HG03457 (cell line): ENCODE data around the gene GNLY.
"Not testable (repeated sequence)": the region's sequence is repeated elsewhere in the genome, so short reads cannot be mapped to it uniquely, and the experiment has no call there.

Experiments
- ATAC-seq: cut with Tn5 transposase; IDR thresholded peaks from one replicate; pipeline ENCODE4 v1.9.1; 2021; ENCODE audit warnings: moderate number of reproducible peaks; ENCODE audit not compliant: unreplicated experiment

Gene GNLY

GRCh38 chr2:85663594-85664565 lies 30.3 kb upstream of the GNLY start:
- ATAC-seq = no peak

- no peak for ATAC-seq
Measured at GRCh38 chr2:85665264-85665937, 28.8 kb upstream of the GNLY start.

GRCh38 chr2:85666016-85666415 lies 28.1 kb upstream of the GNLY start:
- no peak for ATAC-seq

DNA sequence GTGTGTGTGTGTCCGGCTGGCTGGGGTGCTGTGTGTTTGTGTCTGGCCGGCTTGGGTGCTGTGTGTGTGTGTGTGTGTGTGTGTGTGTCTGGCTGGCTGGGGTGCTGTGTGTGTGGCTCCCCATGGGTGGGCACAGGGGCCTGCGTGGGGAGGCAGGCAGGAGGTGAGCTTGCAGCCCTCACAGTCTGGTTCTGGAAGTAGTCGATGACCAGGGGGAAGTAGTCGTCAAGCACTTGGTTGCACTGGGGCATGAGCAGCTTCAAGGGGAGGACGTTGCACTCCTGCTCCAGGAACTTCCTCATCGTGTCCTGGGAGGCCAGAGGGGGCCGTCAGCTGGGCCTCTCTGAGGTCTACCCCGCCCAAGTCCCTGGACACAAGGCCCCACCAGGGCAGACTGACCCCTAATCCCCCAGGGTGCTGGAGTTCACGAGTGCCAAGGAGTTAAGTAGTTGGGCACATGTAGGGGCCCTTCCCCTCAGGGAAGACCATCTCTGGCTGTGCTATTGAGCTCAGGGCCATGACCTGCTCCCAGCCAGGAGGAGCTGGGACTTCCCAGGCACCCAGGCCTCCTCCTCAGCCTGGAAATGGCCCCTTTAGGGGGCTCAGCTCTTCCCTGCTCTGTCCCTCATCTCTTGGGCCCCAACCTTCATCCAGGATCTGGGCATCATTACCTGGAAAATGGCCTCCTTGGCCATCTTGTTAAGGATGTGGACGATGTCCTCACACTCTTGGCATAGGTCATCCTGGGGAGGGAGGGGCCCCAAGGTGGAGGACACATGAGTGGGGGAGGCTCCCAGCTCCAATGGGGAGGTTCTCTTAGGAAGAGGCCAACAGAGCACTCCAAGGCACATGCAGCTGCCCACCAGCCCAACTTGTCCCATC lies 27.5 kb upstream of the GNLY start:
- ATAC-seq = no peak

GRCh38 chr2:85667561-85668008 lies 26.6 kb upstream of the GNLY start:
- no peak for ATAC-seq

DNA sequence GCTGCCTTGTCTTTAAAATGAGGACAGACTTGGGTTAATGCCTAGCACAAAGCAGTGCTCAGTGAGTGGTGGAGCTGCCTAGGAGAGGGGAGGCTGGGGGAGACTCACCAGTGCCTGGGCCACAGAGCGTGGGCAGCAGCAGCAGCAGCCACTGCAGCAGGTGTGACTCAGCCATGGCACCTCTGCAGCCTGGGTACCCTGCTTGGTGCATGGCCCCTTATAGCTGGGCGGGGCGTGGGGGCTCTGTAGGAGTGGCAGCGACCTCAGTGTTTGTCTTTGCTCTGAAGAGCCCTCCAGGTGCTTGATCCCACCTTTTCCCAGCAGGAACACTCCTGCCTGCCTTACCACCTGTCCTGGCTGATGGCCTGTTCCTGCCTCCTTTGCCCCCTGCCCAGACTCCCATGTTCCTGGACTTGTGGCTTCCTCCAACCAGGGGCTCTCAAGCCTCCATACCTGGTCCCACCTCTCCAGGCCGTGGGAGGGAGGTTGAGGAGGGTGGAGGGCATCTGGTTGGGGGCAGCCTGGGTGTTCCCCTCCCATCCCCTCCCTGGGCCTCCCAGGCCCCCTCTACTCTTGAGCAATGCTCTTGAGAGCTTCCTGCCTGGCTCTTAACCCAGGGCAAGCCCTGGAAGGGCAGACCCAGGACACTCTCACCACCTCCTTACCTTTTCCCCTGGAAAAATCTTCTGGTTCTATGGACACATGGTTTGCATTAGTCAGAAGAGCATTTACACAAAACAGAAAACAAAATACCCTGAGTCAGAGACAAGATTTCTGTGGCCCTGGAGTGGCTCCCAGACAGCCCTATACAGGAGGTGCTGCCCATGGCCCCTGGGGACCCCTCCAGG lies 25.9 kb upstream of the GNLY start, which contains the start of gene SFTPB:
Gene SFTPB (minus strand): TSS at position 191 of the 848 bp plus-strand sequence. CDS start 16 bp downstream, at position 175.
- no peak for ATAC-seq

DNA sequence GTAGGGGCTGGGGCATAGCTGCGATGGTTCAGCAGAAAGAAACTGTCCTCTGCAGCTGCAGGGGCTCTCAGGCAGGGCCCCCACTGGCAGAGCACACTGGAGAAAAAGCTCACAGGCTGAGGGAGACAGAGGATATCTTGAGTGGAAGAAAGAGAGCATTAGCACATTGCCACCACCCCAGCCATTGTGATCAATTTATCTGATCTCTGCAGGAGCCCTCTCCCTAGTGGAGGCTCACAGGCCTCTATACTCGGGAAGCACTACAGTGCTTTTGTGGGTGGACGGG lies 25.4 kb upstream of the GNLY start:
- no peak for ATAC-seq

GRCh38 chr2:85669549-85669948 lies 24.6 kb upstream of the GNLY start:
- peak; percentile 77 for ATAC-seq

DNA sequence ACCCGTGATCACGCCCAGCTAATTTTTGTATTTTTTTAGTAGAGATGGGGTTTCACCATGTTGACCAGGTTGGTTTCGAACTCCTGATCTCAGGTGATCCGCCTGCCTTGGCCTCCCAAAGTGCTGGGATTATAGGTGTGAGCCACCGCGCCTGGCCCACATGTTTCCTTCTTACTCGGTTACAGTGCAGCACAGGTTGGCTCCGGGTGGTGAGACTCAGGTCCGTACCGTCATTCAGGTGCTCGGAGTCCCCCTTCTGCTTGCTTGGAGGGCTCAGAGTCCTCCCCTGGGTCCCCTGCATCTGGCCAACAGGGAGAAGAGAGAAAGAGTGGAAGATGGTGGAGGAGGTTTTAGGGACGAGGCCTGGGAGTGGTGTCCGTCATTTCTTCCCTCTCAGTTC lies 23.7 kb upstream of the GNLY start:
- not testable (repeated sequence) for ATAC-seq

GRCh38 chr2:85672456-85672855 lies 21.7 kb upstream of the GNLY start:
- ATAC-seq = no peak

- ATAC-seq = no peak
Measured at GRCh38 chr2:85673716-85674375, 20.3 kb upstream of the GNLY start.

- ATAC-seq = no peak
Measured at GRCh38 chr2:85674417-85674816, 19.7 kb upstream of the GNLY start.

DNA sequence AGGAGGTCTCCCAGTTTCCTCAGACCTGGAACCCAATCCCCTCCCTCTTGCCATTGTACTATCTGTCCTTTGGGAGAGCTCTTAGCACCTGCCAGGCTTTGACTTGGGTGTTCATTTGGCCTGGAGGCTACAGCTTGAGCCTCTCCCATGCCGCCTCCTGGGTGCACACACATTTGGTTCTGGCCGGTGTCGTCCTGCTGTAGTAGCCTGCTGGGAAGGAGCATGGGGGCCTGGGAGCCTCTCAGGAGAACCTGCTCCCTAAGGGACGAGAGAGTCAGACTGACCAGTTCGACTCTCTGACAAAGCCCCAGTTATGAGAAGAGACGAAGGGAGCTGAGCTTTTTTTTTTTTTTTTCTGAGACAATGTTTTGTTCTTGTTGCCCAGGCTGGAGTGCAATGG lies 18.7 kb upstream of the GNLY start:
- no peak for ATAC-seq

GRCh38 chr2:85675866-85676548 lies 18.2 kb upstream of the GNLY start:
- no peak for ATAC-seq

DNA sequence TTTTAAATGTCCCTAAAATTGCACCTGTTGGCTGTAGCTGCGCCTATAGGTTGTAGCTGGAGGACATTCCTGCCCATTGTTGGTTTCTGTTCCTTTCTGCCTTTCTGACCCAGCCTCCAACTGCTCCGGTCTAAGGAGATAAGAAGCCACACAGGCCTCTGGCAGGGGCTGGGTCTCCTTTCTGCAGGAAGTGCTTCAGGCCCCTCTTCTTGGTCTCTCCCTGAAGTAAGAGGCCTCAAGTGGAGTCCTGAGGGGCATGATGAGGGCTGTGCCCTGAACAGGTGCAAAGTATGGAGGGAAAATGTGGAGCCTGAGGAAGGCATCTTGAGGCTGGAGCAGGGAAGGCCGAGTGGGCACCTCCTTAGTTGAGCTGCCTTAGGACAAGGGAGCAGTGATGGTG lies 15.8 kb upstream of the GNLY start:
- no peak for ATAC-seq

- no peak for ATAC-seq
Measured at GRCh38 chr2:85678794-85679672, 15.1 kb upstream of the GNLY start.

GRCh38 chr2:85680707-85681371 lies 13.3 kb upstream of the GNLY start:
- ATAC-seq = no peak

DNA sequence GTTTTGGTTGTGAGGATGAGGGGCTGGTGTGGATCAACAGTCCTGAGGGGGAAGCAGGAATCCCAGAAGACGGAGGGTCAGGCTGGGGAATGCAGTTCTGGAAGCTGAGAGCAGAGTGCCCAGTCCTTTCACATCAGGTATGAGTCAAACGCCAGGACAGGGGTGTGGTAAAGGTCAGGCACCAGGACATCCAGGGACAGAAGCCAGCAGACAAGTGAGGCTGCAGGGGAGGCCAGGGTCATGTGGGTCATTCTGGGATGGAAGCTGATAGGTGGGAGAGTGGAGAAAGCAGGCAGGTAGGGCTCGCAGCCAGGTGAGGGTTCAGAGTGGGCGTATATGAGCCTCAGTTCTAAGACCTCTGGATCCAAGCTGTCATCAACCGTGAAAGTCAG lies 12.8 kb upstream of the GNLY start:
- ATAC-seq = no peak
